Activated CD4-positive, CD25-positive, alpha-beta regulatory T cell treated with anti-CD3 and anti-CD28 coated beads, Interleukin-2, amount 50 U/mL, for 72 hours (primary cell): ENCODE data around the gene MFAP2.

Source experiments
- DNase-seq: peaks from one replicate; pipeline ENCODE4 v3.0.0; 2021

The MFAP2 gene

GRCh38 chr1:16980473-16981268, at the start of gene MFAP2:
Gene MFAP2, minus strand, starts transcription at chr1:16980620. Its CDS starts 2,347 bp downstream, at chr1:16978273.
- no peak for DNase-seq

- no peak for DNase-seq
These were observed 49.8 kb upstream of the MFAP2 start for GRCh38 chr1:17030206-17030605.

GRCh38 chr1:17028662-17029188, 48.3 kb upstream of the MFAP2 start:
- DNase-seq, result no peak

- no peak for DNase-seq
These were observed 47.5 kb upstream of the MFAP2 start for GRCh38 chr1:17027900-17028299.

- no peak for DNase-seq
These were observed 47.0 kb upstream of the MFAP2 start for GRCh38 chr1:17027403-17027802.

- no peak for DNase-seq
These were observed 44.3 kb upstream of the MFAP2 start for GRCh38 chr1:17024721-17025120.

- DNase-seq, result no peak
These were observed 43.2 kb upstream of the MFAP2 start for GRCh38 chr1:17023573-17023972.

GRCh38 chr1:17023102-17023501, 42.7 kb upstream of the MFAP2 start:
- DNase-seq, result no peak

- DNase-seq, result no peak
These were observed 41.5 kb upstream of the MFAP2 start for GRCh38 chr1:17021896-17022295.

- DNase-seq, result no peak
These were observed 40.1 kb upstream of the MFAP2 start for GRCh38 chr1:17020502-17020901.

- no peak for DNase-seq
These were observed 38.4 kb upstream of the MFAP2 start for GRCh38 chr1:17018849-17019248.

GRCh38 chr1:17017435-17017834, 37.0 kb upstream of the MFAP2 start:
- DNase-seq, result no peak

- no peak for DNase-seq
These were observed 35.9 kb upstream of the MFAP2 start for GRCh38 chr1:17016317-17016661.

GRCh38 chr1:17014671-17015567, 34.5 kb upstream of the MFAP2 start:
- no peak for DNase-seq

GRCh38 chr1:17013491-17014320, 33.3 kb upstream of the MFAP2 start:
- no peak for DNase-seq

GRCh38 chr1:17012775-17013490, 32.5 kb upstream of the MFAP2 start:
- no peak for DNase-seq

- DNase-seq, result peak; percentile 83
These were observed 31.3 kb upstream of the MFAP2 start, which contains the start of gene ATP13A2 for GRCh38 chr1:17011439-17012307. Gene ATP13A2, minus strand, starts transcription at chr1:17011928. Its CDS starts 190 bp downstream, at chr1:17011738.

GRCh38 chr1:17011092-17011438, 30.6 kb upstream of the MFAP2 start:
- no peak for DNase-seq

- DNase-seq, result no peak
These were observed 29.3 kb upstream of the MFAP2 start for GRCh38 chr1:17009706-17010105.

GRCh38 chr1:17008208-17008855, 27.9 kb upstream of the MFAP2 start:
- no peak for DNase-seq

- no peak for DNase-seq
These were observed 26.7 kb upstream of the MFAP2 start for GRCh38 chr1:17007121-17007520.
